ENCODE data around the gene SLC30A5. TPM values are rescaled to one million over a fixed set of nuclear protein-coding genes. Genes with fewer than 3 reads are reported as not detected.

Gene SLC30A5
- total and polyA plus RNA-seq, 9 of the 15 experiments (the other 6 are each of a cell fraction or from before 2014, with no cell fraction given) = 22.9 to 86.8 (median 62.5) TPM

- intact Hi-C loops (cut with micrococcal nuclease) (no loop called here), in situ Hi-C loops (cut with MboI) (no loop called here)
- ATAC-seq = no peak
- no peak overlapping the region for H3K27ac ChIP-seq (ENCODE audit: extremely low read depth, low read depth, low read length)
- no peak for FAIRE-seq
- no peaks in the 10 kb centered on the region for H3K9me1 ChIP-seq (ENCODE audit: control insufficient read depth, insufficient read depth, low read length)
- no TSS peak for BruUV-seq (replicated peaks)
- DNase-seq (ENCODE audit: extremely low read depth in 1 of 4, low spot score in 3 of 4) = no peak
- no peaks in the 10 kb centered on the region for H3K79me2 ChIP-seq (ENCODE audit: control insufficient read depth, insufficient read depth, low read length)
- whole genome bisulfite sequencing (ENCODE audit: insufficient coverage, low coverage, missing lambda C conversion rate) = 87% methylated on average over 11 of the region's 11 CpGs
- H3K9me3 ChIP-seq (replicated peaks; ENCODE audit: control insufficient read depth, insufficient read depth, low read depth, low read length) = no peaks in the 10 kb centered on the region
- no peak overlapping the region for H3K4me3 ChIP-seq
- no peak overlapping the region for H3K4me2 ChIP-seq (ENCODE audit: insufficient read depth, low read length)
- H3K9ac ChIP-seq (ENCODE audit: insufficient read depth in 1 of 2, low read depth in 2 of 2, low read length in 2 of 2) = no peak overlapping the region
- CTCF ChIA-PET (ENCODE audit: low intra/inter-chr PET ratio) = no interaction called here
- H4K20me1 ChIP-seq (replicated peaks; ENCODE audit: control insufficient read depth, insufficient read depth, low read length) = no peaks in the 10 kb centered on the region
- H3K36me3 ChIP-seq (ENCODE audit: control insufficient read depth, insufficient read depth, low read length) = no peaks in the 10 kb centered on the region
- H3K27me3 ChIP-seq (ENCODE audit: control insufficient read depth in 2 of 2, insufficient read depth in 2 of 2, low read length in 2 of 2) = no peaks in the 10 kb centered on the region
- no peak overlapping the region for H2AFZ ChIP-seq (ENCODE audit: low read depth, low read length)
- no peaks in the 10 kb centered on the region for H3K4me1 ChIP-seq (replicated peaks in 1 of 2; ENCODE audit: control insufficient read depth in 2 of 2, insufficient read depth in 2 of 2, low read length in 2 of 2)
- POLR2A ChIA-PET = interaction anchor here (1.1 kb wide), 1 partner anchor 10 kb away, joined by 3 read pairs; the partner anchor contains the start of gene CCNB1
- no peak for TF ChIP-seq E2F1 (CRISPR knock-in tag; IDR thresholded peaks at IDR 0.05)
- TF ChIP-seq TAF15 (IDR thresholded peaks at IDR 0.05; ENCODE audit: low read depth, low read length) = no peak
- no peak for TF ChIP-seq SRSF9 (IDR thresholded peaks at IDR 0.05; ENCODE audit: borderline replicate concordance, low read depth, low read length)
- TF ChIP-seq CBX3 (IDR thresholded peaks at IDR 0.05; ENCODE audit: borderline replicate concordance in 1 of 2, low read length in 2 of 2) = no peak
- TF ChIP-seq HNRNPL (IDR thresholded peaks at IDR 0.05; ENCODE audit: low read depth, low read length) = no peak
- no peak for TF ChIP-seq TCF7 (IDR thresholded peaks at IDR 0.05; ENCODE audit: borderline replicate concordance)
- no peak for TF ChIP-seq XRCC3 (IDR thresholded peaks at IDR 0.05)
- TF ChIP-seq RERE (CRISPR knock-in tag; IDR thresholded peaks at IDR 0.05; ENCODE audit: borderline replicate concordance) = no peak
- TF ChIP-seq NCOA6 (IDR thresholded peaks at IDR 0.05) = no peak
- TF ChIP-seq RFX7 (CRISPR knock-in tag; IDR thresholded peaks at IDR 0.05) = no peak
- TF ChIP-seq BRF2 (IDR thresholded peaks at IDR 0.05; ENCODE audit: borderline replicate concordance, insufficient read depth, insufficient read length) = no peak
- TF ChIP-seq ATF4 (CRISPR knock-in tag; IDR thresholded peaks at IDR 0.05) = no peak
- no peak for TF ChIP-seq KLF1 (tag; IDR thresholded peaks at IDR 0.05)
These were observed 62.6 kb downstream of the SLC30A5 start for GRCh38 chr5:69156456-69156855.
